Natural killer cell (primary cell): ENCODE measurements around the gene XRCC4. TPM values are rescaled to one million over a fixed set of nuclear protein-coding genes. Genes with fewer than 3 reads are reported as not detected.

Experiments used
- ATAC-seq, 3 donors: fragments of 150-1000 bp in 2 of 3; fragments of 200-7000 bp in 1 of 3; cut with Tn5 transposase; 1 replicate in 1 of 3; 2 replicates in 2 of 3; pipeline ENCODE4 v1.10.0; 2021; ENCODE audit warnings: mild to moderate bottlenecking in 2 of 3, moderate library complexity in 2 of 3
- DNase-seq, 2 donors: peaks; one replicate each; pipeline versions ENCODE4 v3.0.0 to v3.0.0-alpha.2; 2013 to 2021; ENCODE audit warnings: mixed read lengths in 1 of 2
- H3K27ac ChIP-seq: one replicate; pipeline ENCODE4 v1.5.1; 2013; ENCODE audit warnings: mild to moderate bottlenecking, low read length
- H3K27me3 ChIP-seq: one replicate; pipeline ENCODE4 v1.6.1; 2013; ENCODE audit warnings: low read length; ENCODE audit not compliant: control insufficient read depth, insufficient read depth
- H3K36me3 ChIP-seq: one replicate; pipeline ENCODE4 v1.6.1; 2013; ENCODE audit warnings: low read length; ENCODE audit not compliant: control insufficient read depth, insufficient read depth
- H3K4me1 ChIP-seq: one replicate; pipeline ENCODE4 v1.6.1; 2013; ENCODE audit warnings: low read length; ENCODE audit not compliant: control insufficient read depth, insufficient read depth
- H3K4me3 ChIP-seq: one replicate; pipeline ENCODE4 v1.5.1; 2013; ENCODE audit warnings: low read length
- H3K9me3 ChIP-seq: one replicate; pipeline ENCODE4 v1.6.1; 2013; ENCODE audit warnings: low read length; ENCODE audit not compliant: control insufficient read depth, insufficient read depth
- H3K27ac Mint-ChIP-seq, 2 donors: one replicate each; pipeline ENCODE4 v1.8.0; 2022; ENCODE audit warnings: mild to moderate bottlenecking in 2 of 2, mixed read lengths in 2 of 2, moderate library complexity in 1 of 2
- H3K27me3 Mint-ChIP-seq, 2 donors: one replicate each; pipeline ENCODE4 v1.8.0; 2022; ENCODE audit warnings: low read depth in 2 of 2, mixed read lengths in 2 of 2
- H3K36me3 Mint-ChIP-seq: one replicate; pipeline ENCODE4 v1.8.0; 2022; ENCODE audit warnings: mixed read lengths
- H3K4me1 Mint-ChIP-seq, 2 donors: one replicate each; pipeline ENCODE4 v1.8.0; 2022; ENCODE audit warnings: mixed read lengths in 2 of 2
- H3K4me3 Mint-ChIP-seq: one replicate; pipeline ENCODE4 v1.8.0; 2022; ENCODE audit warnings: mild to moderate bottlenecking, moderate library complexity, mixed read lengths
- H3K9me3 Mint-ChIP-seq, 2 donors: one replicate each; pipeline ENCODE4 v1.8.0; 2022; ENCODE audit warnings: mixed read lengths in 2 of 2
- CTCF ChIP-seq: fragments of 200-600 bp; IDR thresholded peaks from one replicate; pipeline ENCODE4 v1.8.0; 2022; ENCODE audit warnings: antibody characterized with exemption
- WGBS: methylation state at CpG from one replicate; pipeline ENCODE4 v1.1.7; 2013; ENCODE audit warnings: missing lambda C conversion rate; ENCODE audit not compliant: insufficient coverage; 5-methylcytosine and 5-hydroxymethylcytosine counted together
- intact Hi-C: fragments of 100-400 bp; cut with micrococcal nuclease; formaldehyde crosslinking; loops from one replicate; pipeline ENCODE4 v1.14.2; 2022
- total RNA-seq, 4 donors: library from RNA; stranded (reverse); fragments of 120-200 nt in 1 of 4; gene quantifications; one replicate each; pipeline versions ENCODE4 v1.2.3 to v1.2.4, GENCODE V29; 2013 to 2022

Gene XRCC4
- total RNA-seq, 3 donors from 2014 or later (not counting 1 experiment from before 2014, with no cell fraction given): 6.0 to 8.6 (median 7.0) TPM

- H3K4me1 Mint-ChIP-seq: no peaks in the 10 kb centered on the region
- H3K4me3 Mint-ChIP-seq: no peak overlapping the region
- Histone ChIP-seq H3K36me3 (peaks cover 2% of the 10 kb centered on the region), H3K4me3 (no peak overlapping the region), H3K27me3 (no peaks in the 10 kb centered on the region), H3K27ac (no peak overlapping the region), H3K4me1 (no peaks in the 10 kb centered on the region), H3K9me3 (no peaks in the 10 kb centered on the region)
- H3K36me3 Mint-ChIP-seq: no peaks in the 10 kb centered on the region
- intact Hi-C loops: no loop called here
- DNase-seq (no peak), ATAC-seq (no peak)
- 100% methylated on average over 1 of the region's 2 CpGs for WGBS
- H3K27me3 Mint-ChIP-seq: no peaks in the 10 kb centered on the region
- no peak overlapping the region for H3K27ac Mint-ChIP-seq
- H3K9me3 Mint-ChIP-seq: no peaks in the 10 kb centered on the region
- TF ChIP-seq CTCF: no peak
These were observed 120.1 kb downstream of the XRCC4 start for GRCh38 chr5:83197326-83197967.

- no peak for TF ChIP-seq CTCF
- no peak for ATAC-seq
- Histone ChIP-seq H3K36me3 (peaks cover 2% of the 10 kb centered on the region), H3K27me3 (no peaks in the 10 kb centered on the region), H3K4me1 (no peaks in the 10 kb centered on the region), H3K27ac (no peak overlapping the region), H3K9me3 (no peaks in the 10 kb centered on the region), H3K4me3 (no peak overlapping the region)
- 97% methylated on average over 5 of the region's 5 CpGs for WGBS
- no peaks in the 10 kb centered on the region for H3K4me1 Mint-ChIP-seq
- no peaks in the 10 kb centered on the region for H3K9me3 Mint-ChIP-seq
- no peak for DNase-seq
- no peak overlapping the region for H3K27ac Mint-ChIP-seq
- H3K27me3 Mint-ChIP-seq: no peaks in the 10 kb centered on the region
- no peak overlapping the region for H3K4me3 Mint-ChIP-seq
- no peaks in the 10 kb centered on the region for H3K36me3 Mint-ChIP-seq
- intact Hi-C loops: no loop called here
These were observed 121.8 kb downstream of the XRCC4 start for GRCh38 chr5:83199126-83199525.

- no CpG with 5 or more reads among the region's 1 CpG for WGBS
- Histone ChIP-seq H3K4me1 (no peaks in the 10 kb centered on the region), H3K9me3 (no peaks in the 10 kb centered on the region), H3K27ac (no peak overlapping the region), H3K4me3 (no peak overlapping the region), H3K36me3 (peaks cover 2% of the 10 kb centered on the region), H3K27me3 (no peaks in the 10 kb centered on the region)
- Mint-ChIP-seq H3K27ac (no peak overlapping the region), H3K9me3 (no peaks in the 10 kb centered on the region), H3K36me3 (no peaks in the 10 kb centered on the region), H3K4me3 (no peak overlapping the region), H3K27me3 (no peaks in the 10 kb centered on the region), H3K4me1 (no peaks in the 10 kb centered on the region)
- DNase-seq (no peak), ATAC-seq (no peak)
- intact Hi-C loops: no loop called here
- no peak for TF ChIP-seq CTCF
These were observed 127.3 kb downstream of the XRCC4 start for GRCh38 chr5:83204651-83205050.

- H3K27me3 Mint-ChIP-seq: no peaks in the 10 kb centered on the region
- Histone ChIP-seq H3K4me1 (no peaks in the 10 kb centered on the region), H3K27me3 (no peaks in the 10 kb centered on the region), H3K4me3 (no peak overlapping the region), H3K27ac (no peak overlapping the region), H3K36me3 (no peaks in the 10 kb centered on the region), H3K9me3 (no peaks in the 10 kb centered on the region)
- no peak for TF ChIP-seq CTCF
- intact Hi-C loops: no loop called here
- no peak overlapping the region for H3K4me3 Mint-ChIP-seq
- H3K4me1 Mint-ChIP-seq: no peaks in the 10 kb centered on the region
- DNase-seq (no peak), ATAC-seq (no peak)
- no peak overlapping the region for H3K27ac Mint-ChIP-seq
- H3K9me3 Mint-ChIP-seq: no peaks in the 10 kb centered on the region
- H3K36me3 Mint-ChIP-seq: no peaks in the 10 kb centered on the region
These were observed 132.6 kb downstream of the XRCC4 start for GRCh38 chr5:83209963-83210362.
